ENCODE results near the gene HYOU1.
"Not testable (repeated sequence)": the region's sequence is repeated elsewhere in the genome, so short reads cannot be mapped to it uniquely, and the experiment has no call there.

DNA sequence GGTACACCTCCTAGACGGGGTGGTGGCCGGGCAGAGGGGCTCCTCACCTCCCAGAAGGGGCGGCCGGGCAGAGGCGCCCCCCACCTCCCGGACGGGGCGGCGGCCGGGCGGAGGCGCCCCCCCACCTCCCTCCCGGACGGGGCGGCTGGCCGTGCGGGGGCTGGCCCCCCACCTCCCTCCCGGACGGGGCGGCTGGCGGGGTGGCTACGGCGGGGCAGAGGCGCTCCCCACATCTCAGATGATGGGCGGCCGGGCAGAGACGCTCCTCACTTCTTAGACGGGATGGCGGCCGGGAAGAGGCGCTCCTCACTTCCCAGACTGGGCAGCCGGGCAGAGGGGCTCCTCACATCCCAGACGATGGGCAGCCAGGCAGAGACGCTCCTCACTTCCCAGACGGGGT lies 2.1 kb upstream of the HYOU1 start:
- TF ChIP-seq CTCF (IDR thresholded peaks at IDR 0.05; ENCODE audit: borderline replicate concordance, extremely low read depth, low read length, poor library complexity, severe bottlenecking); EZH2 (IDR thresholded peaks at IDR 0.05; ENCODE audit: borderline replicate concordance, low read depth, low read length, severe bottlenecking): not testable (repeated sequence)

All from DND-41 (cell line).